ENCODE results near the gene PACSIN3.

Gene PACSIN3

DNA sequence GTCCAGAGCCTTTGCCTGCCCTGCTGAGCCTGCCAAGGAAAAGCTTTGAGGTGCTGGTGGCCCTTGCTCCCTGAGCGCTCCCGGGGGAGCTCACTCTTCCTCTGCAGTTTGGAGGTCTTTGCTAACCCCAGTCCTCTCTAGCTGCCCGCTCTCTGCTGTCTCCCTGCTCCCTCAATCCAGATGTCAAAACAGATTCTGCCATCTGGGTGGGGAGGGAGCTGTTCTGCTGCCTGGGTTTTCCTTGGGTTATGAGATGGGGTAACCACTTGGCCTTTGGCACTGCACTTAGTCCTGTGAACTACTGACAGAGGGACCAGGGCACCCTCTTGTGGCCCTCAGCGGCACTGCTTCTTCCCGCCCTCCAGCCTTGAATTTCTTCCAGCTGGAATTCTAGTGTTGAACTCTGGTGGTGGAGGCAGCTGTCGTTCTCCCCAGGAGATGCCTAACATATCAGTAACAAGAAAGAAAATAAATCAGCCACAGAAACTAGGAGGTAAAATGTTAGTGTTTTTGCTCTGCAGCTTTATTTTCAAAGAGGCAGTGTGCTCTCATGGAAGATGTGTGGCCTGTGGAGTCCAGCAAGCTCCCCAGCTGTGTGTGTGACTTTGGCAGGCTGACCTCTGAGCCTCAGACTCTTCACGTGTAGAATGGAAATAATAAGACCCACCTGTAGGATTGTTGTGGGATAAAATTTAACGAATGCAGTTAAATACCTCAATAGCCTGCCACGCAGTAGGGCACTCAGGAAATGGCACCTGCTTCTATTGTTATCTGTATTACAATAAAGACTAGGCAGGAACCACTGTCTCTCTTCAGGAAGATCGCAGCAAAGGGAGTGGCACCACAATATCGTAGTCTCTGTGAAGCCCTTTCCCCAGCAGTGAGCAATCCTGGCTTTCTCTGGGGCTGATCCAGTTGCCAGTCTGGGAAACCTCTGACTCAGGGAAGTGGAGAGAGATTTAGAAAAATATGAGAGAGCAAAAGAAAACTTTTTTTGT lies 33.0 kb downstream of the PACSIN3 start:
- DNase-seq (ENCODE audit: low spot score), result peak; percentile 85

DNA sequence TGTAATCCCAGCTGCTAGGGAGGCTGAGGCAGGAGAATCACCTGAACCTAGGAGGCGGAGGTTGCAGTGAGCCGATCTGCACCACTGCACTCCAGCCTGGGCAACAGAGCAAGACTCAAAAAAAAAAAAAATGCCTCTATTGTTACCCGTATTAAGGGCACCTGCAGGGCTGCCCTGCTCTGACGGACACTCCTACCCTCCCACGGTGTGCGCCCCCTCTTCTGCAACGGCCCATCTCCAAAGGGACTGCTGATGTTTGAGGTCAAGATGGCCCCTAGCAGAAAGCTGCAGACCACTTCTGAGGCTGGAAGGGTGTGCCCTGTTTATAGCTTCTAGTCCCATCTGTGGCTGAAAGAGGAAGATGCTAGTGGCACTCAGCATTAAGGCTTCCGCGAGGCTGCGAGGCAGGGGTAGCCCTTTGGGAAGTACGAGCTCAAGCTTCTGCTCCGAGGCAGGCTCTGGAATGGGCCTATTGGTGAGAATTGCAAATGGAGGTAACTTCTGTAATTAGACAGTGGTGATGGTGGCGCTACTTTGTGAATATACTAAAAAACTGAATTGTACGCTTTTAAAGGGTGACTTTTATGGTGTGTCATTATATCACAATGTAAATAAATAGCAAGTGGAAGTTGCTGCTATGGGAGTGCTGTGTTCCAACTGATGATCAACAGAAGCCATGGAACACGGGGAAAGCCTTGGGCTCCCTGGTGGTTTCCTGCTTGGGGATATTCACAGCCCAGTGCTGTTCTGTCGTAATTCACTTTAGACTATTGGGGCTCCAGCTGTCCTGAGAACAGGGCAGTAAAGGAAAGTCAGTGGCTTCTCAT lies 33.9 kb downstream of the PACSIN3 start:
- no peak for DNase-seq (ENCODE audit: low spot score)

DNA sequence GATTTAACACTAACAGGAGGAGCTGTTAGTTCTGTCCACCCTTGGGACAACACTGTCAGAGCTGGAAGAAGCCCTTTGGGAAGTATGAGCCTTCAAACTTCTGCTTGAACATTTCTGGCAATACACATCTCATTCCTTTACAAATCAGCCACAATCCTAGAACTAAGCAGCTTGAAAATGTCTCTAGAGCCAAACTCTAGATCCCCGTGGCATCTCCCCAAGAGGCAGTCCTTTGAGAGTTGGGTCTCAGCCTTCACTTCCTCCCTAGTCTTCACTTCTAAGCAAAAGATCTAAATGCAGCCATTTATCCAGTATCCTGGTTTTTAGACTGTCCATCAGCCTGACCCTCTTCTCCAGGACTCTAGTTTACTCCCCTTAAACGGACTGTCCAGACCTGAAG lies 36.5 kb downstream of the PACSIN3 start:
- DNase-seq (ENCODE audit: low spot score), result no peak

DNA sequence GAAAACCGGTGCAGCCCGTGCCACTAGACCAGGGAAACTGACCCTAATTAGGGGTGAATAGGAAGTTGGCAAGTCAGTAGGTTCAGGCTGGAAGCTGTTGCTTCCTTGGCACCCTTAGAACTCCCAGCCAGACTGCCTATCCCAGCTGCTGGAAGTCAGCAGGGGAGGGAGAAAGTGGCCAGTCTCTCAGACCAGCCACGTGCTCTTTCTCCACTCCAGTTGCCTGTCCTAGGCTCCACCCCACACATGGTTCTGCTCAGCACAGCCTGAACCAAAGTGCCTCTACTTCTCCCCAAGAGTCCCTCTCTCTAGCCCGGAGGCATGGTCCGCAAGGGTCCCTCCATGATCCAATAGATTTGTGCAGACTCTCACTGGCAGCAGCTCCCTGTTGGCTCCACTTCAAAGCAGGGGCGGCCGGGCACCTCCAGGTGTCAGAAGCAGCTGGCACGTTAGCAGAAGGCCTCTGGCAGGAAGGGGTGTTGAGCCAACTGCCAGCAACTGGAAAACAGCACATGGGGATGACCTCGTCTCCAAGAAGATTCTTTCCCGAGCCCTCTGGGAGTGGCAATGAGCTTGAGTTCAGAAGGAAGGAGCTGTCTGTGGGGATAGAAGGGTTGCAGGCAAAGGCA lies 37.2 kb downstream of the PACSIN3 start:
- no peak for DNase-seq (ENCODE audit: low spot score)

DNA sequence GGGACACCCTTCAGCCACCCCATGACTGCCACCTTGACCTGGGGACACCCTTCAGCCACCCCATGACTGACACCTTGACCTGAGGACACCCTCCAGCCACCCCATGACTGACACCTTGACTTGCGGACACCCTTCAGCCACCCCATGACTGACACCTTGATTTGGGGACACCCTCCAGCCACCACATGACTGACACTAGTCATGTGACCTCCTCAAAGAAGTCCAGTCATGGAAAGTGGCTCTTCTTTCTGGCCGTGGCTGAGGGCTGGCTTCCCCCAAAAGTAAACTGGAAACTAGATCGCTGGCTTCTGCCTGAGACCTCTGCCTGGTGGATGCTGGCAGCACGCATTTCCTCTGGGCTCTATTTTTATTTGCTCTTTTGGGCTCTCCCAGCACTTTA lies 38.0 kb downstream of the PACSIN3 start:
- no peak for DNase-seq (ENCODE audit: low spot score)

DNA sequence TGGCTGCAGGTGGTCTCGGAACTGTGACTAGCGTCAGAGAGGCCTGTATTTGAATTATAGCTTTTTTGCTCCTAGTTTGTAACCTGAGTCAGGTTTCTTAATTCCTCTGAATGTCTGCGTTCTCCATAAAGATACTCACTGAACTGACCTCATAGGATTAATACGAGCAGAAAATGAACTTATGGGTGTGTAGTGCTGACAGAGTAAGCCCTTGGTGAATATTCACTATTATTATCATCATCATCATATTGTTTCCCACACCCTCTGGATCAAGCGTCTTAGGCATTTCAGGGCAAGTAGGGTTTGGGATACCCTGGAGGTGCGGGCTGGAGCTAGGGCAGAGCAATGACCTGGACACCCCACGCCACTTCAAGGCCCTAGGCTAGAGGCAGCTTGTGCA lies 38.6 kb downstream of the PACSIN3 start:
- no peak for DNase-seq (ENCODE audit: low spot score)

DNA sequence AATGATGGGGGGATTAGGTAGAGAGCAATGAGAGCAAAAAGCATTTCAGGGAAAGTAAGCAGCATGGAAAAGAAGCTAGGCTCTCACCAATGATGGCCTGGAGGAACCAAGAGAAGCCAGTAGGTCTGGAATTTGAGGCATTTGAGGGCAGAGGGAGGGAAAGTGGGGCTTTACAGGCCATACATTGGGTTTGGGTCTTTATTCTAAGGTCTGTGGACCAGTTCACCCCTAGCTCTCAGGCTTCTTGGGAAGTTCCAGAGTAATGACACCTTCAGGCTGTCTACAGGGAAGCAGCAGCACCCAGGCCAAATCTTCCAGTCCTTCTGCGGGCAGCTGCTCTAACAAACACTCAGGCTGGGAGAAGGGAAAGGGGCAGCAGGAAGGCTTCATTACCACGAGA lies 39.0 kb downstream of the PACSIN3 start:
- DNase-seq (ENCODE audit: low spot score), result no peak

DNA sequence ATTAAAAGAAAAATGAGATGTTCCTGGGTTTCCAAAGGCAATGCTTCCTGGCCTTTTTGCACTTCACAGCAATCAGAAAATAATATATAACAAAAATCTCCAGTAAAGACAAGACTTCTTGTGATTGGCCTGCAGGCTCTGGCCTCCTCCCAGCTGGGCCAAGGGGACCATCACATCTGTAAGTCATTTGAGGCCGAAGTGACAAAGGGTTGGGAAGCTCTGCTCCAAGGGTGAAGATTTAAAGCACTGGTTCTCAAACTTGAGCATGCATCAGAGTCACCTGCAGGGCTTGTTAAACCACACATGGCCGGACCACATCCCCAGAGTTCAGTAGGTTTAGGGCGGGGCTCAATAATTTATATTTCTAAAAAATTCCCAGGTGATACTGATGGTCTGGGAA lies 41.7 kb downstream of the PACSIN3 start:
- no peak for DNase-seq (ENCODE audit: low spot score)

DNA sequence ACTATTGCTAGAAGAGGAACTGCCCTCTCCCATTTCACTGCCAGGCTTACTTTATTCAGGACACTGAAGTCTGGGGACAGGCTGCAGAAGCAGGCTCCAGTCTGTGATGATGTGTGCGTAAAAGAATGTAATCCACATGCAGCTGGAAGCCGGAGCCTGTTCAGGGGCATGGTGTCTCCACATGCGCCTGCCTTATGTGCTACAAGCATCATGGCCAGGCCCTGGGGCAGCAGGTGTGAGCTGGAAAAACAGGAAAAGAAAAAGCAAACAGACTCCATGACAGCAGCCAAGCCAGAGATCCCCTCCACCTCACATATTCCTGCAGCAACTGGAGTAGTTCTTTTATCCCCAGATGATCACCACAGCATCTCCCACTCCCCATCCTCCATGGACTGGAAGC lies 42.9 kb downstream of the PACSIN3 start:
- DNase-seq (ENCODE audit: low spot score), result no peak

DNA sequence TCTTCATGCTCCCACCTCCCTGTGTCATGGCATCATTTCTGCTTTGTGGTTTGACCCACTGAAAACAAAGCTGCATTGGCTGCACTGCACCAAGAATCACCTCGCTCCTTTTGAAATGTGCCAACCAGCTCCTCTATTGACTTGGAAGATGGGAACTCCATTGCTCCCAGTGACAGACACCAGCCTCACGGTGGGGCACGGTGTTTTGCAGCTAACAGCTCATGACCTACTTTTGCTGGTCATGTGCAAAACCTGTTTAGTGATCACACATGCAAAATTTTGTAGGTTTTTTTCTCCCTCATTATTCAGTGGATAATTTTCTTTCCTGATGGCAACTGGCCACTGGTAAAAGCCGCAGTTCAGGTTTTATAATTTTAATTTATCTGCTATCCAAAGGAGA lies 46.4 kb downstream of the PACSIN3 start:
- no peak for DNase-seq (ENCODE audit: low spot score)

DNA sequence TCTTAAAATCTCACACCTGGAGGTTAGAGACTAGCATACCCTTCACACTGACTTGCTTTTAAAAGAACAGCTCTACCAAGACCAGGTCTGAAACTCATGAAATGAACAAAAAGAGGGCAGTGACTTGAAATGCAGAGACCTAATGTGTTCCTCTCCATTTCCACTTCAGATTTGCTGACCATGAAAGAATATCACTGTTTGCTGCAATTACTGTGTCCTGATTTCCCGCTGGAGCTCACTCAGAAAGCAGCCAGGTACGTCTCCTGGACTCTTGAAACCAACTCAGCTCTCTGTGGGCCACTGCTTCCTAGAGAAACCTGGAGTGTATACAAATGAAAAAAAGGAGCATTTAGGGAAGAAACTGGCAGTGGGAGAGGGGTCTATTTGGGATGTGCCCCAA lies 48.8 kb downstream of the PACSIN3 start:
- DNase-seq (ENCODE audit: low spot score), result no peak

DNA sequence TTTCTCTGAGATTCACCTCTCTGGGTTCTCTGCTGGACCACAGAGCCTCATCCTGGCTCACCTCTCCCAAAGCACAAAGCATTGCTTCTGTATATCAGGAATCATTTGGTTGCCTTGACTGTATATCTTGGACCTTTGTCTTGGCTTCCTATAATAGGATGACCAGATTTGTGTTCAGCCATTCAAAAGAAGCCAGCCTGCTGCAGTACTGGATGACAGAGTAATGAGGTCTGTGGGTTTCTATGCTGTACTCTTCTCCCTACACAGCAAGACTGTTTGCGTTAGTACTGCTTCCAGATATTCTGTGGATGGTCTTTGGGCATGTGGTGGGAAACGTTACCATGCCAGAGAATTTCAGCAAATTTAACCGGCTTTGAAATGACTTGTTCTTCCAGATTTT lies 49.3 kb downstream of the PACSIN3 start:
- DNase-seq (ENCODE audit: low spot score), result no peak

DNA sequence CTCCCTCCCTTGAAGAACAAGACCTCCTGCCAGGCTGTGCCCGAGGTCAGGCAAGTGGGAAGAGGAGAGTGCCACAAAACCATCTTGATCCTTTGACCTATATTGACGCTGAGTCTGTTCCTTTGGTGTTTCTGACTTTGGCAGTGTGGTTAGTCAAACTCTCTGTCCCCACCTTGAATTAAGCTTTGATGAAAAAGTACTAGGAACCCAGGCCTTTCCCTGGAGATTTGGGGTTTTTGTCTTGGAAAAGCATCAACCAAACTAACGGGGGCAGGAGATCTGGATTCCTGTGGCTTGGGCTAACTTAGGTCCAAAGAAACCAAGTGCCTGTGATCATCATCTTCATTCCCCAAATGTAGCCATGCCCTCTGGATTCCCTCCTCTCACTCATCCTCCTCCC lies 49.9 kb downstream of the PACSIN3 start:
- DNase-seq (ENCODE audit: low spot score), result no peak

DNA sequence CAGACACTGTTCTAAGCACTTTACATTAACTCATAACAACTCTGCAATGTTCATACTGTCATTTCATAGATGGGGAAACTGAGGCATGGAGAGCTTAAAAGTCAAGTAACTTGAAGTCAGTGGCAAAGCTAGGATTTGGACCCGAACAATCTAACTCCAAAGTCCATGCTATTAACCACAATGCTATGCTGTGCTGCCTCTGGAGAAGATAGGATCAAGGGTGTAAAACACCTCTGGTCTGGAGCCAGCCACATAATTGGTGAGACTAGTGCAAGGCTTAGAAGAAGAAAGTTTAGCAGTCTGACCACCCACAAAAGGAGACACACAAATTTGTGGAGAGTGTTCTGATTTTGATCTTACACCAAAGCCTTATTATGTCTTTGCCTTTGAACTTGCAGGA lies 53.3 kb downstream of the PACSIN3 start:
- DNase-seq (ENCODE audit: low spot score), result no peak

DNA sequence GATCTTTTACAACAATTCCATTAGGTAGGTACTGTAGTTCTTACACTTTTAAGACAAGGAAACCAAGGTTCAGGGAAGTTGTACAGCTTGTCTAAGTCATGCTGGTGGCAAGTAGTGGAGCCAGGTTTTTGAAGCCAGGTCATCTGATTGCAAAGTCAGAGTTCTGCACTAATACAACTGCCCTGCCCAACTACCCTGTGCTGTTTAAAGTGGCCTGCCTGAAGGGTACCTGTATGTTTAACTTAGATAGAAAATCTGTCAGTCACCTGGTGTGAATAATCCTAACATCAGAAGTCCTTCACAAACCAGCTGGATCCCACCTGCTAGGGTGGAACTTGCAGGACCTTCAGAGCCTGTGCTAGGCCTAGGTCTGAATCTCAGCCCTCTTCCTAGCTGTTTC lies 53.7 kb downstream of the PACSIN3 start:
- DNase-seq (ENCODE audit: low spot score), result no peak

DNA sequence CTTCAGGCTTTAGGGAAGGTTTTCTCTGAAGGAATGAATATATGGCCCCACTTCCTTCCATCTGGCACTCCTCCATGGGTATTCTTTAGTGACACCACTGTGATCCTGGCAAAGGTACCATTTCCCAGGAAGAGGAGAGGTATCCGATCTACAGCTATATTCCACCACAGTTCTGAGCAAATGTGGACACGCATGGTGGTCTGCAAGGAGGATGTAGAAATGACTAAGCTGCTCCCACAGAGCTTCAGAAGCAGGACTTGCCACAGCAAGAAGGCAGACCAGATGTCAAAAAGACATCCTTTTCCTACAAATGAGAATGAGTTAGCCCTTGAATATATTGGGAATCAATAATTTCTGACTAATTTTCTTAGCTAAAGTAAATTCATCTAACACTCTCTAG lies 55.1 kb downstream of the PACSIN3 start:
- no peak for DNase-seq (ENCODE audit: low spot score)

DNA sequence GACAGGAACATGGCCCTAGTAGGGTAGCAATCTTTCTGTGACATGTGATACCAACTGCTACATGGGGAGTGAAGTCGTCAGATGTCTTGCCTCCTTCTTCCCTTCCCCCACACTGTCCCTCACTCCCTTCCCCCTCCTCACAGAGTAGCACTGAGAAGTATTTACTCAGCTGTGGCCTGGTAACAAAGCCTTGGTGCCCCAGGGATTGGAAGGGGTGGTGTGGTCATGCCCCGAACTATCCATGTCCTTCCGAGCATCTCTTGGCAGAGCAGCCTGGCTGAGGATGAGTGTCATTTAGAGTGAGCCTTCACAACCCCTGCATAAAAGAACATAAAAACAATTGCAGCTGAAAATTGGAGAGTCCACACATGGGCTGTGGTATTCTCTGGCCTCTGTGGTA lies 55.7 kb downstream of the PACSIN3 start:
- DNase-seq (ENCODE audit: low spot score), result no peak

Measured in COLO829 (cell line).